Esophagus muscularis mucosa (tissue), 3 donors: ENCODE results near the gene NTSR1.

Experiments
- POLR2A ChIP-seq: fragments of 450-650 bp; IDR thresholded peaks from one replicate; pipeline ENCODE4 v1.6.1; 2017; ENCODE audit warnings: antibody characterized with exemption, moderate library complexity, mild to moderate bottlenecking, low read depth
- TF ChIP-seq, protein P1 (sequence below), 3 experiments: fragments of 200-600 bp in 2 of 3; fragments of 450-650 bp in 1 of 3; sonication (generic) in 2 of 3; IDR thresholded peaks; one replicate each; pipeline ENCODE4 v1.5.1; 2017 to 2019; ENCODE audit warnings: antibody characterized with exemption in 3 of 3, mild to moderate bottlenecking in 2 of 3, moderate library complexity in 1 of 3

DNA sequence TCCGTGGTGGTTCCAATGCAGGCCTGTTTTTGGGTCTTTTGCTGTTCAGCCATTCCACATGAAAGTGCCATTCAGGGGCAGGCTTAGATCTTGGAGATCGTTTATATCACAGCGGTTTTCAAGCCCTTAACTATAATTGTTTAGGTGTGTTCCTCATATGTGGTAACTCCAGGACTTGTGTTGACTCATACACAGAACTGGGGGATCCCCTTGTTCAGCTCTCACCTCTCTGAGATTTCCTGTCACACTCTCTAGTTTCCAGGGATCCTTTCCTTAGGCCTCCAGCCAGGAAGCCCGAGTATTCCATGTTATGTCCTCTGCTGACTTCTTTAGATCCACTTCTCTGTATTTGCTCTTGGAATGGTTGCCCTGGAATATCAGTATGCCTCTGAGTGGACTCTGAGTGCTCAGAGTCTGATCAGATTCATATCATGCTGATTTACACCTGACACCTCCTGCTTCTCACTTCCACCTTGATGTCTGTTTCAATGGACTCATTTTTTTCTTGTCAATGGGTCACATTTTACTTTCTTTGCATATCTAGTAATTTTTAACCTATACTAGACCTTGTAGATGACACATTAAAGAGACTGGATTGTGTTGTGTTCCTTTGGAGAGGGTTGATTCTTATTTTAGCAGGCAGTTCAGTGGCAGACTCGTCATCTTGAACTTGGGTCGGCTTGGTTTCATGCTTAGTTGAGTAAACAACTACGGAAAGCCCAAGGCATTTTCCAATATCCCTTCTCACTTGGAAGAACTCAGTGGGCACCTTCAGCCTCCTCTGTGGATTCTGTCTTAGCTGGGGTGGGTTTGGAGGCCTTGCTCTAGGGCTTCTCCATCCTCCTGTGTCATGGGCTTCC is 13.1 kb downstream of the NTSR1 start:
- no peak for TF ChIP-seq POLR2A
- TF ChIP-seq, protein P1, sequence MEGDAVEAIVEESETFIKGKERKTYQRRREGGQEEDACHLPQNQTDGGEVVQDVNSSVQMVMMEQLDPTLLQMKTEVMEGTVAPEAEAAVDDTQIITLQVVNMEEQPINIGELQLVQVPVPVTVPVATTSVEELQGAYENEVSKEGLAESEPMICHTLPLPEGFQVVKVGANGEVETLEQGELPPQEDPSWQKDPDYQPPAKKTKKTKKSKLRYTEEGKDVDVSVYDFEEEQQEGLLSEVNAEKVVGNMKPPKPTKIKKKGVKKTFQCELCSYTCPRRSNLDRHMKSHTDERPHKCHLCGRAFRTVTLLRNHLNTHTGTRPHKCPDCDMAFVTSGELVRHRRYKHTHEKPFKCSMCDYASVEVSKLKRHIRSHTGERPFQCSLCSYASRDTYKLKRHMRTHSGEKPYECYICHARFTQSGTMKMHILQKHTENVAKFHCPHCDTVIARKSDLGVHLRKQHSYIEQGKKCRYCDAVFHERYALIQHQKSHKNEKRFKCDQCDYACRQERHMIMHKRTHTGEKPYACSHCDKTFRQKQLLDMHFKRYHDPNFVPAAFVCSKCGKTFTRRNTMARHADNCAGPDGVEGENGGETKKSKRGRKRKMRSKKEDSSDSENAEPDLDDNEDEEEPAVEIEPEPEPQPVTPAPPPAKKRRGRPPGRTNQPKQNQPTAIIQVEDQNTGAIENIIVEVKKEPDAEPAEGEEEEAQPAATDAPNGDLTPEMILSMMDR (IDR thresholded peaks at IDR 0.05), result no peak
